IMR-90 (cell line): Measurements from ENCODE around the gene ZSCAN9. TPM values are rescaled to one million over a fixed set of nuclear protein-coding genes. Genes with fewer than 3 reads are reported as not detected.
A peak's percentile ranks its signal among the peaks of the same experiment; 100 is the strongest.

ENCODE experiments used
- ATAC-seq: fragments of 200-7000 bp; cut with Tn5 transposase; 2 replicates; pipeline ENCODE4 v1.9.1; 2020; ENCODE audit warnings: low read depth, mild to moderate bottlenecking, moderate library complexity
- BruUV-seq: library from RNA; stranded (reverse); fragments of 400-500 nt; replicated peaks from 2 replicates; lab custom pipeline; 2021; lab: Mats Ljungman, UMichigan
- CTCF ChIA-PET: fragments of 300-600 bp; formaldehyde crosslinking; extraction: SDS; loops from one replicate; lab custom pipeline; 2021; ENCODE audit warnings: antibody characterized with exemption; lab: Yijun Ruan, JAX
- POLR2A ChIA-PET: fragments of 300-600 bp; sonication (Branson Sonifier 250); formaldehyde crosslinking; loops from one replicate; lab custom pipeline; 2022; ENCODE audit warnings: antibody characterized with exemption; ENCODE audit not compliant: unreplicated experiment; lab: Charles Lee
- DNase-seq: peaks from one replicate; pipeline ENCODE4 v3.0.0; 2013
- H2AFZ ChIP-seq: replicated peaks from 2 replicates; pipeline ENCODE3; 2013; ENCODE audit warnings: low read length, mild to moderate bottlenecking; ENCODE audit not compliant: poor library complexity
- H2AK5ac ChIP-seq: 2 replicates; pipeline ENCODE4 v1.6.1; 2013; ENCODE audit warnings: low read depth, low read length, inconsistent platforms
- H2AK9ac ChIP-seq: replicated peaks from 2 replicates; pipeline ENCODE3; 2013; ENCODE audit warnings: mild to moderate bottlenecking, low read depth, low read length, moderate library complexity; ENCODE audit not compliant: poor library complexity
- H2BK120ac ChIP-seq: 2 replicates; pipeline ENCODE4 v1.6.1; 2013; ENCODE audit warnings: low read depth, low read length, inconsistent platforms
- H2BK15ac ChIP-seq: 3 replicates; pipeline ENCODE4 v1.6.1; 2013; ENCODE audit warnings: low read depth, low read length, inconsistent platforms
- H2BK20ac ChIP-seq: 2 replicates; pipeline ENCODE4 v1.6.1; 2013; ENCODE audit warnings: low read depth, mild to moderate bottlenecking, inconsistent platforms, low read length, moderate library complexity
- H2BK5ac ChIP-seq: 2 replicates; pipeline ENCODE4 v1.6.1; 2013; ENCODE audit warnings: mild to moderate bottlenecking, low read depth, low read length, inconsistent platforms; ENCODE audit not compliant: poor library complexity, severe bottlenecking
- H3K14ac ChIP-seq: replicated peaks from 2 replicates; pipeline ENCODE4 v1.6.1; 2013; ENCODE audit warnings: low read depth, low read length, inconsistent platforms
- H3K18ac ChIP-seq: 2 replicates; pipeline ENCODE4 v1.6.1; 2013; ENCODE audit warnings: low read depth, low read length, control low read depth
- H3K23ac ChIP-seq: 2 replicates; pipeline ENCODE4 v1.6.1; 2013; ENCODE audit warnings: low read depth, low read length, inconsistent platforms
- H3K27ac ChIP-seq: 2 replicates; pipeline ENCODE4 v1.5.1; 2013; ENCODE audit warnings: mild to moderate bottlenecking, control low read depth, low read length; ENCODE audit not compliant: insufficient read depth
- H3K27me3 ChIP-seq: 2 replicates; pipeline ENCODE4 v1.6.1; 2013; ENCODE audit warnings: low read length; ENCODE audit not compliant: control insufficient read depth, insufficient read depth
- H3K36me3 ChIP-seq: 2 replicates; pipeline ENCODE4 v1.6.1; 2013; ENCODE audit warnings: low read length, mixed read lengths; ENCODE audit not compliant: control insufficient read depth, insufficient read depth
- H3K4ac ChIP-seq: 2 replicates; pipeline ENCODE4 v1.6.1; 2013; ENCODE audit warnings: low read depth, low read length, inconsistent platforms
- H3K4me1 ChIP-seq: 2 replicates; pipeline ENCODE4 v1.6.1; 2013; ENCODE audit warnings: low read length, mixed read lengths; ENCODE audit not compliant: control insufficient read depth, insufficient read depth
- H3K4me2 ChIP-seq: 2 replicates; pipeline ENCODE4 v1.6.1; 2013; ENCODE audit warnings: low read depth, mild to moderate bottlenecking, control low read depth, low read length, moderate library complexity
- H3K4me3 ChIP-seq: 2 replicates; pipeline ENCODE4 v1.5.1; 2013; ENCODE audit warnings: low read depth, mild to moderate bottlenecking, control low read depth, low read length, moderate library complexity; ENCODE audit not compliant: insufficient read depth
- H3K56ac ChIP-seq: 2 replicates; pipeline ENCODE4 v1.6.1; 2013; ENCODE audit warnings: low read length, inconsistent platforms; ENCODE audit not compliant: insufficient read depth; ENCODE audit errors: extremely low read depth
- H3K79me1 ChIP-seq, 2 experiments: 2 replicates each; pipeline ENCODE4 v1.6.1; 2013; ENCODE audit warnings: low read length in 2 of 2, inconsistent platforms in 1 of 2, low read depth in 1 of 2
- H3K9ac ChIP-seq: 2 replicates; pipeline ENCODE4 v1.6.1; 2013; ENCODE audit warnings: low read depth, low read length, control low read depth
- H3K9me1 ChIP-seq: 2 replicates; pipeline ENCODE4 v1.6.1; 2013; ENCODE audit warnings: low read length, inconsistent platforms; ENCODE audit not compliant: insufficient read depth
- H3K9me3 ChIP-seq: 2 replicates; pipeline ENCODE4 v1.6.1; 2013; ENCODE audit warnings: low read length; ENCODE audit not compliant: control insufficient read depth, insufficient read depth
- H4K20me1 ChIP-seq: 2 replicates; pipeline ENCODE4 v1.6.1; 2013; ENCODE audit warnings: low read length, inconsistent platforms; ENCODE audit not compliant: insufficient read depth
- H4K5ac ChIP-seq: 2 replicates; pipeline ENCODE4 v1.6.1; 2013; ENCODE audit warnings: mild to moderate bottlenecking, low read depth, low read length, control low read depth
- H4K8ac ChIP-seq, 2 experiments: 2 replicates each; pipeline ENCODE4 v1.6.1; 2013; ENCODE audit warnings: low read depth in 2 of 2, low read length in 2 of 2, control low read depth in 1 of 2, inconsistent platforms in 1 of 2
- H4K91ac ChIP-seq: 2 replicates; pipeline ENCODE4 v1.6.1; 2013; ENCODE audit warnings: low read depth, low read length, inconsistent platforms; ENCODE audit not compliant: insufficient read depth
- BHLHE40 ChIP-seq: fragments of 150-350 bp; IDR thresholded peaks from 2 replicates; pipeline ENCODE4 v1.6.1; 2016; ENCODE audit warnings: mild to moderate bottlenecking, low read depth, low read length
- CHD1 ChIP-seq: IDR thresholded peaks from 2 replicates; pipeline ENCODE4 v1.6.1; 2012; ENCODE audit warnings: low read depth, low read length, improper control_type of control experiment
- CTCF ChIP-seq: conservative IDR thresholded peaks from 2 replicates; pipeline ENCODE4 v1.5.1; 2012; ENCODE audit warnings: mild to moderate bottlenecking, low read depth, low read length, improper control_type of control experiment
- ELK1 ChIP-seq: fragments of 150-350 bp; IDR thresholded peaks from 2 replicates; pipeline ENCODE4 v1.6.1; 2016; ENCODE audit warnings: low read depth, mild to moderate bottlenecking, low read length, moderate library complexity, borderline replicate concordance
- FOS ChIP-seq: fragments of 150-350 bp; IDR thresholded peaks from 2 replicates; pipeline ENCODE4 v1.6.1; 2016; ENCODE audit warnings: low read depth, low read length
- MAFK ChIP-seq: IDR thresholded peaks from 2 replicates; pipeline ENCODE4 v1.6.1; 2012; ENCODE audit warnings: low read depth, low read length, improper control_type of control experiment
- MAZ ChIP-seq: IDR thresholded peaks from 2 replicates; pipeline ENCODE4 v1.6.1; 2012; ENCODE audit warnings: low read depth, mild to moderate bottlenecking, low read length, improper control_type of control experiment, moderate library complexity, borderline replicate concordance
- NFE2L2 ChIP-seq: fragments of 150-350 bp; IDR thresholded peaks from 2 replicates; pipeline ENCODE4 v1.6.1; 2016; ENCODE audit warnings: low read depth, mild to moderate bottlenecking, low read length
- POLR2A ChIP-seq: IDR thresholded peaks from 2 replicates; pipeline ENCODE4 v1.6.1; 2012; ENCODE audit warnings: mild to moderate bottlenecking, low read depth, low read length
- RAD21 ChIP-seq: IDR thresholded peaks from 2 replicates; pipeline ENCODE4 v1.6.1; 2012; ENCODE audit warnings: low read length, improper control_type of control experiment
- RCOR1 ChIP-seq: IDR thresholded peaks from 2 replicates; pipeline ENCODE4 v1.6.1; 2012; ENCODE audit warnings: mild to moderate bottlenecking, low read length, improper control_type of control experiment; ENCODE audit not compliant: insufficient replicate concordance
- SMC3 ChIP-seq: fragments of 150-350 bp; IDR thresholded peaks from 2 replicates; pipeline ENCODE4 v1.6.1; 2016; ENCODE audit warnings: low read depth, mild to moderate bottlenecking, antibody characterized with exemption, low read length, moderate library complexity
- USF2 ChIP-seq: fragments of 150-350 bp; IDR thresholded peaks from 2 replicates; pipeline ENCODE4 v1.6.1; 2017; ENCODE audit warnings: mild to moderate bottlenecking, antibody characterized with exemption, low read length, low read depth
- WGBS, 2 experiments: methylation state at CpG; one replicate each; pipeline versions ENCODE4 v1.1.5 to v1.1.7; 2013; ENCODE audit warnings: missing lambda C conversion rate in 2 of 2; ENCODE audit not compliant: insufficient read length in 1 of 2; ENCODE audit errors: extremely low coverage in 2 of 2; 5-methylcytosine and 5-hydroxymethylcytosine counted together
- dilution Hi-C: fragments of 300-500 bp; cut with HindIII; formaldehyde crosslinking; loops from one replicate; pipeline ENCODE4 v1.14.3; 2018; ENCODE audit warnings: low sequenced_read_pairs; ENCODE audit not compliant: unreplicated experiment
- in situ Hi-C: fragments of 300-500 bp; cut with MboI; formaldehyde crosslinking; loops from 3 replicates; pipeline ENCODE4 v1.14.3; 2019; ENCODE audit warnings: low sequenced_read_pairs, inconsistent platforms, mixed read lengths
- intact Hi-C: fragments of 100-400 bp; cut with micrococcal nuclease; formaldehyde crosslinking; loops from 2 replicates; pipeline ENCODE4 v1.10.0; 2022
- polyA plus RNA-seq, 3 experiments: library from polyadenylated mRNA; depleted of rRNA; stranded (reverse); fragments of >200 nt; gene quantifications; 2 replicates each; pipeline ENCODE4 v1.2.3, GENCODE V29; 2012; ENCODE audit warnings: low replicate concordance in 1 of 3
- total RNA-seq: library from RNA; depleted of rRNA; stranded (reverse); fragments of >200 nt; gene quantifications from 2 replicates; pipeline ENCODE4 v1.2.3, GENCODE V29; 2012

Gene ZSCAN9
- total and polyA plus RNA-seq, 2 of the 4 experiments (the other 2 are of a cell fraction): 13.7 to 17.7 TPM

- ATAC-seq: peak; percentile 67
Observed at GRCh38 chr6:28258877-28259777, 34.1 kb downstream of the ZSCAN9 start, which contains the start of gene NKAPL. TSS of gene NKAPL (plus strand) at chr6:28259297. CDS start at chr6:28259372, 75 bp downstream.

More at GRCh38 chr6:28258877-28259777, 34.1 kb downstream of the ZSCAN9 start, which contains the start of gene NKAPL:
- 33% methylated on average over 32 of the region's 58 CpGs; no CpG with 5 or more reads in 1 of the 2 experiments for WGBS, 2 experiments
- intact Hi-C loops (no loop called here), in situ Hi-C loops (no loop called here), dilution Hi-C loops (no loop called here)
- Histone ChIP-seq H3K14ac (peak within 1 kb of the TSS; percentile 55), H2AK9ac (peak within 1 kb of the TSS; percentile 44), H2AK5ac (no peak within 1 kb of the TSS), H3K4ac (peak within 1 kb of the TSS; percentile 36), H4K5ac (peak within 1 kb of the TSS; percentile 98), H3K9me3 (peaks cover 8% of the 10 kb centered on the region), H2AFZ (peak within 1 kb of the TSS; percentile 95), H3K9ac (no peak within 1 kb of the TSS), H2BK5ac (no peak within 1 kb of the TSS), H3K27me3 (no peaks in the 10 kb centered on the region; the same call in 1 of the 2 replicates), H3K79me1 (no peaks in the 10 kb centered on the region), H3K27ac (no peak within 1 kb of the TSS), H3K4me1 (0 out of 2 replicates have a peak, but pooled peaks cover 2% of the 10 kb centered on the region), H4K91ac (no peak within 1 kb of the TSS; the same call in 1 of the 2 replicates), H2BK120ac (peak within 1 kb of the TSS; percentile 13; the same call in 1 of the 2 replicates), H4K8ac (peak within 1 kb of the TSS; percentile 74 to 89), H3K36me3 (no peaks in the 10 kb centered on the region), H3K4me2 (peak within 1 kb of the TSS; percentile 89), H3K56ac (no peak within 1 kb of the TSS), H3K4me3 (peak within 1 kb of the TSS; percentile 44), H2BK20ac (0 out of 2 replicates have a peak within 1 kb of the TSS, but pooled peaks have one; percentile 29), H3K23ac (peak within 1 kb of the TSS; percentile 68; the same call in 1 of the 2 replicates), H3K18ac (peak within 1 kb of the TSS; percentile 46; the same call in 1 of the 2 replicates), H4K20me1 (no peaks in the 10 kb centered on the region), H3K9me1 (no peaks in the 10 kb centered on the region), H2BK15ac (no peak within 1 kb of the TSS; the same call in 2 of the 3 replicates)
- ChIA-PET POLR2A (no interaction called here), CTCF (no interaction called here)
- no peak for TF ChIP-seq RCOR1
- no peak for TF ChIP-seq USF2
- TF ChIP-seq BHLHE40: no peak
- TF ChIP-seq NFE2L2: no peak
- TF ChIP-seq MAFK: no peak
- no peak for TF ChIP-seq CHD1
- no peak for TF ChIP-seq CTCF
- TF ChIP-seq RAD21: no peak
- TF ChIP-seq MAZ: no peak
- TF ChIP-seq ELK1: no peak
- no peak for TF ChIP-seq POLR2A
- TF ChIP-seq FOS: no peak
- TF ChIP-seq SMC3: no peak
- no TSS peak for BruUV-seq
- peak; percentile 46 for DNase-seq
